SK-N-MC (cell line): ENCODE data around the gene AMN.

Experiments
- EZH2 ChIP-seq: fragments of 200-600 bp; sonication (generic); IDR thresholded peaks from one replicate; pipeline ENCODE4 v1.6.1; 2017; ENCODE audit warnings: antibody characterized with exemption
- POLR2AphosphoS5 ChIP-seq: IDR thresholded peaks from 2 replicates; pipeline ENCODE4 v1.6.1; 2012; ENCODE audit warnings: mild to moderate bottlenecking, low read depth, low read length, borderline replicate concordance

GRCh38 chr14:102942069-102942468, 19.6 kb downstream of the AMN start:
- TF ChIP-seq POLR2AphosphoS5 (no peak), EZH2 (no peak)
